B cell (primary cell): ENCODE data around the gene MAPKAPK3.

Experiments used
- EZH2 ChIP-seq: IDR thresholded peaks from 2 replicates; pipeline ENCODE4 v1.6.1; 2012; ENCODE audit warnings: borderline replicate concordance, low read depth, mild to moderate bottlenecking, moderate library complexity, low read length; ENCODE audit not compliant: insufficient read depth, poor library complexity, severe bottlenecking
- TF ChIP-seq, protein P1 (sequence below): fragments of 200-600 bp; IDR thresholded peaks from one replicate; pipeline ENCODE4 v1.8.0; 2022; ENCODE audit warnings: antibody characterized with exemption, mild to moderate bottlenecking

DNA sequence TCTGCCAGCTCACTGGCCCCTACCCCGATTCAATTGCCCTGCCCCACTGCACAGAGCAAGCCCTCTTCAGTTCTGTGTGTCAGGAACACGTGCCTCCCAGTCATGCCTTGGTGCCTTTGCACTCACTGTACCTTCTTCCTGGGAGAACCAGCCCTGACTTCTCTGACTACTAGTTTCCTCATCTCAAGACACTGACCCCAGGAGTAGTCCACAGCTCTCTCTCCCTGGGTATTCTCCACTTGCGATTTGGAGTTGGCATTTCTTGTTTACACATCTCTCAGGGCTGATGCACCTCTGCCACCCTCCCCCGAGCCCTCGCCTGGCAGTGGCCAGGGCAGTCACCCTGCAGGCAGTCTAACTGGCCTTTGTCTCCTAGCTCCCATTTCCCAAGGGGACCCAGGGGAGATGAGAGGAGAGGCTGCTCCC, 11.0 kb upstream of the MAPKAPK3 start:
- TF ChIP-seq, protein P1, sequence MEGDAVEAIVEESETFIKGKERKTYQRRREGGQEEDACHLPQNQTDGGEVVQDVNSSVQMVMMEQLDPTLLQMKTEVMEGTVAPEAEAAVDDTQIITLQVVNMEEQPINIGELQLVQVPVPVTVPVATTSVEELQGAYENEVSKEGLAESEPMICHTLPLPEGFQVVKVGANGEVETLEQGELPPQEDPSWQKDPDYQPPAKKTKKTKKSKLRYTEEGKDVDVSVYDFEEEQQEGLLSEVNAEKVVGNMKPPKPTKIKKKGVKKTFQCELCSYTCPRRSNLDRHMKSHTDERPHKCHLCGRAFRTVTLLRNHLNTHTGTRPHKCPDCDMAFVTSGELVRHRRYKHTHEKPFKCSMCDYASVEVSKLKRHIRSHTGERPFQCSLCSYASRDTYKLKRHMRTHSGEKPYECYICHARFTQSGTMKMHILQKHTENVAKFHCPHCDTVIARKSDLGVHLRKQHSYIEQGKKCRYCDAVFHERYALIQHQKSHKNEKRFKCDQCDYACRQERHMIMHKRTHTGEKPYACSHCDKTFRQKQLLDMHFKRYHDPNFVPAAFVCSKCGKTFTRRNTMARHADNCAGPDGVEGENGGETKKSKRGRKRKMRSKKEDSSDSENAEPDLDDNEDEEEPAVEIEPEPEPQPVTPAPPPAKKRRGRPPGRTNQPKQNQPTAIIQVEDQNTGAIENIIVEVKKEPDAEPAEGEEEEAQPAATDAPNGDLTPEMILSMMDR, result no peak
- TF ChIP-seq EZH2, result no peak
